ENCODE results near the gene TICRR. TPM values are rescaled to one million over a fixed set of nuclear protein-coding genes. Genes with fewer than 3 reads are reported as not detected.

TICRR gene
- total RNA-seq, 6 experiments from 2014 or later = 3.0 to 6.0 (median 5.0) TPM

DNA sequence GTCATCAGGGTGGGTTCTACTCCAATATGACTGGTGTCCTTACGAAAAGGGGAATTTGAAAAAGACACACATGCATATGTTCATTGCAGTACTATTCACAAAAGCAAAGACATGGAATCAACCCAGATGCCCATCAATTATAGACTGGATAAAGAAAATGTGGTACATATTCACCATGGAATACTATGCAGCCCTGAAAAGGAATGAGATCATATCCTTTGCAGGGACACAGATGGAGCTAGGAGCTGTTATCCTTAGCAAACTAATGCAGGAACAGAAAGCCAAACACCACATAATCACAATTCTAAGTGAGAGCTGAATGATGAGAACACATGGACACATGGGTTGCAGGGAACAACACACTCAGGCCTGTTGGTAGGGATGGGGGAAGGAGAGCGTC is 24.8 kb upstream of the TICRR start:
- no peak overlapping the region for H3K27ac Mint-ChIP-seq
- no peak overlapping the region for H3K4me3 Mint-ChIP-seq
- no peaks in the 10 kb centered on the region for H3K4me1 Mint-ChIP-seq (ENCODE audit: low read depth)
- H3K36me3 Mint-ChIP-seq (ENCODE audit: low read depth) = no peaks in the 10 kb centered on the region
- H3K27me3 Mint-ChIP-seq (ENCODE audit: insufficient read depth) = peaks cover 52% of the 10 kb centered on the region
- no peaks in the 10 kb centered on the region for H3K9me3 Mint-ChIP-seq
- no peak for DNase-seq
- TF ChIP-seq, protein P1, sequence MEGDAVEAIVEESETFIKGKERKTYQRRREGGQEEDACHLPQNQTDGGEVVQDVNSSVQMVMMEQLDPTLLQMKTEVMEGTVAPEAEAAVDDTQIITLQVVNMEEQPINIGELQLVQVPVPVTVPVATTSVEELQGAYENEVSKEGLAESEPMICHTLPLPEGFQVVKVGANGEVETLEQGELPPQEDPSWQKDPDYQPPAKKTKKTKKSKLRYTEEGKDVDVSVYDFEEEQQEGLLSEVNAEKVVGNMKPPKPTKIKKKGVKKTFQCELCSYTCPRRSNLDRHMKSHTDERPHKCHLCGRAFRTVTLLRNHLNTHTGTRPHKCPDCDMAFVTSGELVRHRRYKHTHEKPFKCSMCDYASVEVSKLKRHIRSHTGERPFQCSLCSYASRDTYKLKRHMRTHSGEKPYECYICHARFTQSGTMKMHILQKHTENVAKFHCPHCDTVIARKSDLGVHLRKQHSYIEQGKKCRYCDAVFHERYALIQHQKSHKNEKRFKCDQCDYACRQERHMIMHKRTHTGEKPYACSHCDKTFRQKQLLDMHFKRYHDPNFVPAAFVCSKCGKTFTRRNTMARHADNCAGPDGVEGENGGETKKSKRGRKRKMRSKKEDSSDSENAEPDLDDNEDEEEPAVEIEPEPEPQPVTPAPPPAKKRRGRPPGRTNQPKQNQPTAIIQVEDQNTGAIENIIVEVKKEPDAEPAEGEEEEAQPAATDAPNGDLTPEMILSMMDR (IDR thresholded peaks at IDR 0.05) = no peak

- H3K27ac Mint-ChIP-seq = no peak overlapping the region
Observed at GRCh38 chr15:89551550-89551949, 23.7 kb upstream of the TICRR start.

GRCh38 chr15:89553632-89554031 is 21.6 kb upstream of the TICRR start:
- Mint-ChIP-seq H3K36me3 (ENCODE audit: low read depth) (no peaks in the 10 kb centered on the region), H3K27me3 (ENCODE audit: insufficient read depth) (peaks cover 44% of the 10 kb centered on the region), H3K27ac (no peak overlapping the region), H3K4me1 (ENCODE audit: low read depth) (no peaks in the 10 kb centered on the region), H3K9me3 (no peaks in the 10 kb centered on the region), H3K4me3 (no peak overlapping the region)
- TF ChIP-seq, protein P1 (IDR thresholded peaks at IDR 0.05) = no peak
- no peak for DNase-seq

More at GRCh38 chr15:89551550-89551949, 23.7 kb upstream of the TICRR start:
- H3K36me3 Mint-ChIP-seq (ENCODE audit: low read depth) = no peaks in the 10 kb centered on the region
- no peaks in the 10 kb centered on the region for H3K4me1 Mint-ChIP-seq (ENCODE audit: low read depth)
- H3K4me3 Mint-ChIP-seq = no peak overlapping the region
- peaks cover 44% of the 10 kb centered on the region for H3K27me3 Mint-ChIP-seq (ENCODE audit: insufficient read depth)
- TF ChIP-seq, protein P1 (IDR thresholded peaks at IDR 0.05) = no peak
- no peaks in the 10 kb centered on the region for H3K9me3 Mint-ChIP-seq
- no peak for DNase-seq

- Mint-ChIP-seq H3K27me3 (ENCODE audit: insufficient read depth) (peaks cover 44% of the 10 kb centered on the region), H3K4me1 (ENCODE audit: low read depth) (no peaks in the 10 kb centered on the region), H3K27ac (no peak overlapping the region), H3K4me3 (no peak overlapping the region), H3K36me3 (ENCODE audit: low read depth) (no peaks in the 10 kb centered on the region), H3K9me3 (no peaks in the 10 kb centered on the region)
- TF ChIP-seq, protein P1 (IDR thresholded peaks at IDR 0.05) = no peak
- no peak for DNase-seq
Observed at GRCh38 chr15:89554247-89554646, 21.0 kb upstream of the TICRR start.

DNA sequence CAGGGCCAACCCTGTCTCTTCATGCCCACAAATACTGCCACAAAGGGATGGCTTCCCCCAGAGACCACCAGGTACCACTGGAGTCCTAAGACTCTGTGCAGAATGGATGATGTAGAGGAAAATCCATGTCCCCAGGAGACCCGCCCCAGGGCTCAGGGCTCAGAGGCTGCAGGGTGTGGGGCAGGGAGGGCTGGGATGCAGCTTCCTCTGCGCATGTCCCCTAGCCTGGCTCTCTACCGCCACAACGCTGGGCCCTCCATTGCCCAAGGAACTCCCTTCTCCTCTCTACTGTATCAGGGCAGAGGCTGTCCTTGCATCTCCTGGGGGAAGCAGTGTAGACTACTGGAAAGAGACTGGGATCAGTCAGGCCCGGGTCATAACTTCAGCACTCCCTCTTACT is 19.5 kb upstream of the TICRR start:
- Mint-ChIP-seq H3K36me3 (ENCODE audit: low read depth) (no peaks in the 10 kb centered on the region), H3K4me3 (no peak overlapping the region), H3K27ac (no peak overlapping the region), H3K9me3 (no peaks in the 10 kb centered on the region), H3K4me1 (ENCODE audit: low read depth) (no peaks in the 10 kb centered on the region), H3K27me3 (ENCODE audit: insufficient read depth) (peaks cover 46% of the 10 kb centered on the region)
- TF ChIP-seq, protein P1 (IDR thresholded peaks at IDR 0.05) = no peak
- no peak for DNase-seq
